ENCODE results near the gene GPC3. TPM values are rescaled to one million over a fixed set of nuclear protein-coding genes. Genes with fewer than 3 reads are reported as not detected.
"Not testable (repeated sequence)": the region's sequence is repeated elsewhere in the genome, so short reads cannot be mapped to it uniquely, and the experiment has no call there.

The GPC3 gene
- total RNA-seq, 1 donor from 2014 or later, result 6.7 TPM

DNA sequence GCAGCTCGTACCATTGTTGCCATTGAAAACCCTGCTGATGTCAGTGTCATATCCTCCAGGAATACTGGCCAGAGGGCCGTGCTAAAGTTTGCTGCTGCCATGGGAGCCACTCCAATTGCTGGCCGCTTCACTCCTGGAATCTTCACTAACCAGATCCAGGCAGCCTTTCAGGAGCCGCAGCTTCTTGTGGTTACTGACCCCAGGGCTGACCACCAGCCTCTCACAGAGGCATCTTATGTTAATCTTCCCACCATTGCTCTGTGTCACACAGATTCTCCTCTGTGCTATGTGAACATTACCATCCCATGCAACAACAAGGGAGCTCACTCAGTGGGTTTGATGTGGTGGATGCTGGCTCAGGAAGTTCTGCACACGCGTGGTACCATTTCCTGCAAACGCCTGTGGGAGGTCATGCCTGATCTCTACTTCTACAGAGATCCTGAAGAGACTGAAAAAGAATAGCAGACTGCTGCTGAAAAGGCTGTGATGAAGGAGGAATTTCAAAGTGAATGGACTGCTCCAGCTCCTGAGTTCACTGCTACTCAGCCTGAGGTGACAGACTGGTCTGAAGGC, 222.3 kb downstream of the GPC3 start:
- intact Hi-C loops (cut with DNase I); ATAC-seq (ENCODE audit: poor library complexity); DNase-seq: not testable (repeated sequence)

DNA sequence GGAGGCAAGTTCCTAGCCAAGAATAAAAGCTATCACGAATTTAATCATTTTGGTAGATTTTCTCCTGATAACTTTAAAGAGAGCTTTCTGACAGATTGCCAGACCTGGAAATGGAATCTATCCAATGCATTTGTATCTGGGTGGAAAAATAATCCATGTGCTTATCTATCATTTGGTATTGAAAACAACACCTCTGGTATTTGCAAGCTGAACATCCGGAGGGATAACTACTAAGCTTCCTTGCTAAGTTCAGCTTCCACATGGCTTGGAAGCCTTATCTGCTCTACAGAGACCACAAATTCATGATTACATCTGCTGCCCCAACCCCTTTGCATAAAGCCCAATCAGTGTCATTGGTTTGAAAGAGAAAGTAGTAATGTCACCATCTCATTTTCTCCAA, 230.7 kb downstream of the GPC3 start:
- intact Hi-C loops (cut with DNase I), result no loop called here
- ATAC-seq (ENCODE audit: poor library complexity) (no peak), DNase-seq (no peak)

DNA sequence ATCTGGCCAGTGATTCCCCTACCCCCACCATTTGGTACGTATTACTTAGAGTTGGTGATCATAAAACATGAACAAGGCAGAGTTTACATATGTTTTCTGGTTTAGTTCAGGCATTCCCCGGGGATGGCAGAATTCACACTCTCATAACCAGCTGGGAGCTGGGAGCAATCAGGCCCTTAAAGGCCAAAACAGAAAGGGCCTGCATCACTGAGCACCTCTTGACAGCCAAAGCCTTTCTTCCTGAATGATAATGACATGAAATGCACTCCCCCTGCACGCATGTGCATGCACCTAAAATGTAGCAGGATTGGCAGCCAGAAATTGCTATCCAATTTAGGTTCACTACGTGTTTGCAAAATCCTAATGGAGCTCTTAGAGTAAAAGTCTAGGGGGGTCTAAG, 235.4 kb downstream of the GPC3 start:
- intact Hi-C loops (cut with DNase I), result no loop called here
- DNase-seq (no peak), ATAC-seq (ENCODE audit: poor library complexity) (no peak)

DNA sequence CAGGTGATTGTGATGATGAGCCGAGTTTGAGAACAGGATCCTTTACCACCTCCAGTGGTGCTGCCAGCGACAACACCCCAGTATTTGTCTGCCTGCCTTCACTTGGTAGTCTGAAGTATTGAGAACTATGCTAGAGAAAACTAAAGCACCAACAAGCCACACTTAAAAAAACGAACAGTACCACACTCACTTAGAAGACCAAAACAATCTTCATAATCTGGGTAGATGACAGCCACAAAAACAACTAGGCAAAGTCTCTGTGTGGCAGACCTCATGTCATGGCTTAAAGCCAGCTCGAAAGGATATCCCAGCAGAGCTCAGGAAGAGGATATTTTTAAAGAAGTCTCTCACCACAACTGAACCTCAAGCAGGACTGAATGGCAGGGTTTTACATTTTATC, 236.0 kb downstream of the GPC3 start:
- no peak for DNase-seq
- ATAC-seq (ENCODE audit: poor library complexity), result no peak
- intact Hi-C loops (cut with DNase I), result no loop called here

DNA sequence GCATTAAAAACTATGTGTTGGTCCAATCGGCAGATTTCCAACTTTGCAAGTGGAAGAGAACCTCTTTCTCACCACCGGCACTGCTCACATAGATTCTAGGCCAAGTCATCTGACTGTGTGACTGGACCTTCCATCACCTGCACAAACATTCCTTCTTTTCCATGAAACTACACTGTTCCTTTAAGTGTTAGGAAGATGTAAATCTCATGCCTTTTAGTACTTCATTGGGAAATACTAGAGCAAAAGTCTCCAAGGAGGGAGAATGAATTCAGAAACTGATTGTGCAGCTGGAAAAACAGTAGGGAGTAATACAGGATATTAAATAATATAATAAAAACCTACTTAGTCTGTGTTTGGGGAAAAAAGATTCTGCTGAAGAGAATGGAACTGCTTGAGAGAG, 238.2 kb downstream of the GPC3 start:
- intact Hi-C loops (cut with DNase I), result no loop called here
- ATAC-seq (ENCODE audit: poor library complexity) (no peak), DNase-seq (no peak)

DNA sequence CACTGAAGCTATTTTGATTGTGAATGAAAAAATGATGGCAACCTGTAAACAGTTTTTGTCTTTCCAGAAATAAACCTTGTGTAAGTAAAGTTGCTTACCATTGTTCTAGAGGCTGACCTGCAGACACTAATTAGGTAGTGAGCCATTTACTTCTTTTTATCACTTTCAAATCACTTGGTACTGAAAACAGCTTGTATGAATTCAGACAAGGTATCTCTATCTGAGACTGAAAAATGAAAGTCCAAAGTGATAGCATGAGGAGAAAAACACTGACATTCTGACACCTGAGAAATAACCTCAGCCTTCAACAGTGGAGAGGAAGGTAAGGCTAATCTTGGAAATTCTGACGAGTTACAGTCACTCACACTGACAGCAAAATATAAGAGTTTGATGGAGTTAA, 238.8 kb downstream of the GPC3 start:
- intact Hi-C loops (cut with DNase I), result no loop called here
- DNase-seq (no peak), ATAC-seq (ENCODE audit: poor library complexity) (no peak)

DNA sequence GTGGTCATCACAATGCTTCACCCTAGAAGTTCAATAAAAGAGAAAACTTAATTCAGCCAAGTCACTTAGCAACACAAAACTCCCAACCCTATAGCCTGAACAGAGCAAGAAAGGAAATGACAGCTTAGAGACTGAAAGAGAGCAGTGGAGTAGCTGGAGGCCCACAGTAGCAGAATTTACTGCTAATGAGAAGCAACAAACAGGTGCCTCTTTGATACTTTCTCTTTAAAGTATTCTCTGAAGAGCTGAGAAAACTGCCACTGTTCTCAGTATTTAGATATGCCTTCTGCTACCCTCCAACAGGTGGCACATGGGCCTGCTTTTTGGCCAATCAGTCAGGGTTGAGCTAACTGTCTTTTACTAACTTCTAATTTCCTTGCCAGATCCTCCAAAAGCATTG, 240.0 kb downstream of the GPC3 start:
- ATAC-seq (ENCODE audit: poor library complexity) (no peak), DNase-seq (no peak)
- intact Hi-C loops (cut with DNase I), result no loop called here

DNA sequence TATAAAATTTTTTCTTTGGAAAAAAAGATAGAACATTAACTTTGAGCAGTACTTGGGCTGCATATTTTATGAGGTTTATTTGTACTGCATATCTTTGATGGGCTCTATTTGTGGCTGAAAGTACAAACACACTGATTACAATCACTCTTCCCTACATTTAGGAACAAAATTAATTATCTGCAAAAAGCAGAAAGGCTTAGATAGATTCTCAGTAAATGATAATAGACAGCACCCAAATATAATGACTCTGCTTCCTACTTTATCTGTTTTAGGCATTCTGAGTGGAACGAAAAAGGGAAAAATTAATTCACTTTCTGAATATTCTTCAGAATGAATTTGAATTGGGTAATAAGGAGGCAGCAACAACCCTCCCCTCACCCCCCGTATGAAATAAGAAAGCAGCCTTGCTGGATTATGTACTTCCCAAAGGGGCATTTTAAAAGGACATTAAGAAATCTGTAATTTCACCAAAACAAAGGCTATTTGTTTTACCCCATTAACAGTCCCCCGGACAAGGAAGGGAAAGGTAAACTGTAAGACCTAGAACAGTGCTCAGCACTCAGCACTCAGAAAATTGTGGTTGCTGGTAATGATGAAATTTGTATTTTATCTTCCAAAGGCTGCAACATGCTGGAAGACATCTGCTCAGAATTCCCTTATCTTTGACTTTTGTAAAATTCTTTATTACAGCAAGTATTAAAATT, 242.6 kb downstream of the GPC3 start:
- no peak for DNase-seq
- intact Hi-C loops (cut with DNase I), result no loop called here
- peak; percentile 43 for ATAC-seq (ENCODE audit: poor library complexity)

DNA sequence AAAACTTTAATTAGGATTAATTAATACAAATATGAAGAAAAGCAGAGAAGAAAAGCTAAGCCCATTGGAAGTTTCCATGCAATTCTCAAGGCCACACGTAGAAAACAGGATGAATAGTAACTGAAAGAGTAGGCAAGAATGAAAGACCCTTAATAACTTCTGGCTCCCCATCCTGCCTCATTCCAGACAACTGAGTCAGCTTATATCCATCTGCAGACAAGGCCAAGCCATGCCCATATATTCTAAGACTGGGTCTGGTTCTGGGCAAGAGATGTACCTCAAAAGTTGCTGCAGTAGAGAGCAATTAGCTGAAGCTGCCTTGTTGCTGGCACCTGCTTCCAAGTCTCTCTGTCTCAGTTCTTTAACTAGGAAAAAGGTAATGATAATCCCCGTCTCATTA, 244.1 kb downstream of the GPC3 start:
- DNase-seq, result no peak
- no peak for ATAC-seq (ENCODE audit: poor library complexity)
- intact Hi-C loops (cut with DNase I), result no loop called here

DNA sequence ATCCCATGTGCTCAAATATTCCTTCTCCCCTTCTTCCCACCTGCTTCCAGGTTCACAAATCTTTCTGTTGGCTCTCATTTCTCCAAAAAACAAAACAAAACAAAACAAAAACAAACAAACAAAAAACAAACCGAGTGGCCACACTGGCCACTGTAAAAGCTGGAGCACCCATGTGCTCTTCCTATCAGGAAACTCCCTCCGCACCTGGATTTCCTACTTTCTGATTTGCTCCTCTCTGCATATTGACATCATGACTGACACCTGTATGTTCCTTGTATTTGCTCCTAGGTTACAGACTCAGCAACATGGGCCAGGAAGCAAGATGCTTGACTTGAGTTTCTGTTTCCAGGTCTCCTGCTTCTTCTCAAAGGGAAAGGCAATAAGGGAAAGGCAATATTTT, 258.8 kb downstream of the GPC3 start:
- DNase-seq (no peak), ATAC-seq (ENCODE audit: poor library complexity) (no peak)

DNA sequence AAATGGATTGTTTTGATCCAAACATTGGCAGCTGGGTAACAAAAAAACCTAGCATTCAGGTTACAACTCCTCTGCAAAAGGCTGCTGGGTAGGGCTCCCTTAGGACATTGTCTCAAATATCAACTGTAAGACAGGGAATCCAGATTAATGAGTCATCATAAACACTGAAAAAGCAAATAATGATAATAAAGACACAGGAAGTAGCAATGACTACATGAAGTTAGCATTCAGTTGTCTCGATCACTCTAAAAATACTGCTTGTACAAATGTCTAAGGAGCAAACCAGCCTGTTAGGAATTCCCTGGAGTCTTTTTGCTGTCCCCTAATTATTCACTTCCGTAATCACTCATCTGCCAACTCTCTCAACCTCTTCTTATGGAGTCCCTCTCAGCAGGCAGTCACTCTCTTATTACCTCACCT, 259.2 kb downstream of the GPC3 start:
- ATAC-seq (ENCODE audit: poor library complexity) (no peak), DNase-seq (no peak)
- intact Hi-C loops (cut with DNase I), result no loop called here

More for the DNA sequence above, 258.8 kb downstream of the GPC3 start:
- intact Hi-C loops (cut with DNase I), result no loop called here

DNA sequence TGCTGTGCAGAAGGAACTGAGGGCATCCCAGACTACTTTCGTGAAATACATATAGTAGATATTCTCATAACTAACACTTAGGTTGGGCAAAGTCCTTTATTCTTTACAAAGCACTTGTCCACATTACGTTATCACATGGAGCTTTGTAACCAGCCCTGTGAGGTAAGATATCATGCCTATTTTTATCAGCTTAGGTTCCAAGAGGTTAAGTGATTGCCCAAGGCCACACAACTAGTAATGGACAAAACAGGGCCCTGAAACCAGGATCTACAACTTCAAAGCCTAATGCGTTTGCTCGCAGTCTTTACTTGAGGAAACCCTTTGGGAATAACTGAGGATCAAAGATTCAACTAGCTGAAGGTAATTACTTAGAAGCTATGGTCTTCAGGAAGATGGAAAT, 261.5 kb downstream of the GPC3 start:
- DNase-seq, result no peak

DNA sequence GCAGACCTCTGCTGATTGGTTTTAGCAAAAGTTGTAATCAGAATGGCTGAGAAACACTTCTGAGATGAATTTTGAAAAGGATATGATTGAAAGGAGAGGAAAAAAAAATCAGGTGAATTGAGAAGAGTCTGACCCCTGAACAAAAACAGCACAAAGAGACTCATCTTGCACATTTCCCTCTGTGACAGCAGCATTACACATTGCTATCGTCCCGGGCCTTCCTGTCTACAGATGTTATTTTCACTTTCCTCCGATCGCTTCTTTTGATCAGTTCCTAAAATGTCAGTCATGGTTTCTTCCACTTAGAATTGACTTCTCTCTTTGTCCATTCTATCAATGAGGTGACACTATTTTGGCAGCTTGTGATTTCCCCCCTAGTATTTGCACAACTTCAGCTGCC, 262.6 kb downstream of the GPC3 start:
- DNase-seq (no peak), ATAC-seq (ENCODE audit: poor library complexity) (no peak)
- intact Hi-C loops (cut with DNase I), result no loop called here

More for the DNA sequence above, 261.5 kb downstream of the GPC3 start:
- intact Hi-C loops (cut with DNase I), result no loop called here
- ATAC-seq (ENCODE audit: poor library complexity), result no peak

DNA sequence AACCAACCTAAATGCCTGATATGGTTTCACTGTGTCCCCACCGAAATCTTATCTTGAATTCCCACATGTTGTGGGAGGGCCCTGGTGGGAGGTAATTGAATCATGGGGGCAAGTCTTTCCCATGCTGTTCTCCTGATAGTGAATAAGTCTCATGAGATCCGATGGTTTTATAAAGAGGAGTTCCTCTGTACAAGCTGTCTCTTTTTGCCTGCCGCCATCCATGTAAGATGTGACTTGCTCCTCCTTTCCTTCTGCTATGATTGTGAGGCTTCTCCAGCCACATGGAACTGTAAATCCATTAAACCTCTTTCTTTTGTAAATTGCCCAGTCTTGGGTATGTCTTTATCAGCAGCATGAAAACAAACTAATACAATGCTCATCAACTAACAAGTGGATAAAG, 265.1 kb downstream of the GPC3 start:
- intact Hi-C loops (cut with DNase I); ATAC-seq (ENCODE audit: poor library complexity): not testable (repeated sequence)

DNA sequence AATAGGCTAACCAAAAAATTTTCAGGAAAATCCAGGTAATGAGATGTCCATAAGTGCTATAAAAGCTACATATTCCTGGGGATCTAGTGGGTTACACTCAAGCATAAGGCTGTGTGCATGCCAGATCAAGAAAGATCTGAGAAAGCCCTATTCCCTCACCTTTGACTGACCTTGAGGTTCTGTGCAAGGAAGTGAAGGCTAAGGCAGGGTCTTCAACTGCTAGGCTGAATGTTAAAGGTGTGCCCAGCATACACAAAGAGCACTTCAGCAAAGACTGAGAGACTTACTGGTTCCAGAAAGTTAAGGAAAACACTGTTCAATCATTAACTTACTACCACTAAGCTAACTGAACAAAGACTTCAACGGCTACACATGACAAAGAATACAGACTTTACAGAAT, 269.7 kb downstream of the GPC3 start:
- intact Hi-C loops (cut with DNase I), result no loop called here
- ATAC-seq (ENCODE audit: poor library complexity), result no peak
- DNase-seq, result no peak

More for the DNA sequence above, 265.1 kb downstream of the GPC3 start:
- DNase-seq, result not testable (repeated sequence)

DNA sequence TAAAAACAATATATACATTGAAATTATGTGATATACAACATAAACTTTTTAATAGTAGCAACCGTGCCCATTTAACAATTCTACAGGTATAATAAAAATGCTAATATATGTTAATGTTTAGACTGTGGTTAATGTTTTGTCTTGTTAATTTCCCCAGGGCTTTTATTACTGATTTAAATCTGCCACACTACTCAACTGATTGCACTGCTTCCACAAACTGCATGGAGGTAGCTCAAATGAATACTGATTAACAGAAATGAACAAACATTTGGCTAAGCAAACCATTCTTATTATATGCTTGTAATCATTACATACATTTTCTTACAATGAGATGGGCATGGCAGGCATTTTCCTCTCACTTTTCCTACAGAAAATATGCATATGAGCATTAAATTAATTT, 275.9 kb downstream of the GPC3 start:
- DNase-seq, result no peak
- no peak for ATAC-seq (ENCODE audit: poor library complexity)
- intact Hi-C loops (cut with DNase I), result no loop called here

DNA sequence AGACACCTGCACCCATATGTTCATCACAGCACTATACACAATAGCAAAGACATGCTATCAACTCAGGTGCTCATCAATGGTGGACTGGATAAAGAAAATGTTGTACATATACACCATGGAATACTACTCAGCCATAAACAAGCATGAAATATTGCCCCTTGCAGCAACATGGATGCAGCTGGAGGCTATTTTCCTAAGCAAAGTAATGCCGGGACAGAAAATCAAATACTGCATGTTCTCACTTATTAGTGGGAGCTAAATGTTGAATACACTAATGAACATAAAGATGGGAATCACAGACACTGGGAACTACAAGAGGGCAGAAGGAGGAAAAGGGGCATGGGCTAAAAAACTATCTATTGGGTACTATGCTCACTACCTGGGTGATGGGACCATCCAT, 278.5 kb downstream of the GPC3 start:
- no peak for DNase-seq
- intact Hi-C loops (cut with DNase I), result no loop called here
- ATAC-seq (ENCODE audit: poor library complexity), result no peak

DNA sequence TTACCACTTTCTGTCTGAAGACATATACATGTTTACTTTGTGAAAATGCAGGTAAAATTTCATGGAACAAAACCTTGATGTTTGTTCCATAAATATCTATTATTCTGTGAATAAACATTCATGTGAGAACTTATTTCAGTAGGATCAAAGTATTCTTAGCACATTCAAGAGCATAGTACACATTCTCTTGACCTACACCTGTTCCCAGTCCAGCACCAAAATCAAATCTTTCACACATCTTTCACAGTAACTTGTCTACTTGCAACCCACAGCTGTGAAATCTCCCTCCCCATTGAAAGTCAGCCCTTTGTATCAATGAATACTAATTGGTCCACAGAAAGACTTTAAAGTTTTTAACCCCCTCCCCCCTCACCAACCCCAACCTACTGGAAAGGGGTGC, 283.2 kb downstream of the GPC3 start:
- no peak for ATAC-seq (ENCODE audit: poor library complexity)
- DNase-seq, result no peak
- intact Hi-C loops (cut with DNase I), result no loop called here

DNA sequence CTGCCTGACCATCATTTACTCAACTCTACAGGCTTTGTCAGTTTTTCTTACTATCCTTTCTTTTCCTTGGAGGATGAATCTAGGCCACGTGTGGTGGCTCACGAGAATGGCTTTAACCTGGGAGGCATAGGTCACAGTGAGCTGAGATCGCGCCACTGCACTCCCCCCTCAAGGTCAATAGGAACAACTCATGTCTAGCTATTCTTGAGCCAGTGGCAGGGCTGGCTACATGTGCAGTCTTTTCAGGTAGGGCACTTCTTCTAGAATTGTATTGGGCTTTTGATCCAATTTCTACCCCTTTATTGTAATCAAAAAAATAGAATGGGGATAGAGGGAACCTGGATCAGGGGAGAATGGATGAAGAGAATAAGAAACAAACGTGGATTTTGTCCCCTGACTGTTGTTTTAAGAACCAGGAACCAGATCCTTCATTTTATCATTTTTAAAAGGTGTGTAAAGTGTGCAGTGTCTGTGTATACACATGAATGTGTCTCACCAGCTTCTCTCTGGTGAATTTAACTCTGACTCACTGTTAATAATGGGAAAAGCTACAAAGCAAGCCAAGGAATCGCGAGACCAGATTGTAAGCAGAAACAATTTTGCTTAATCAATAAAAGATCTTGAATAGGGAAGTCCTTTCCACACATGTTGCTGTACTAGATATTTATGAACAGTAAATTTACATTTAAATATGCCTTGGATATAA, 286.2 kb downstream of the GPC3 start:
- ATAC-seq (ENCODE audit: poor library complexity), result no peak
- no peak for DNase-seq
- intact Hi-C loops (cut with DNase I), result no loop called here

DNA sequence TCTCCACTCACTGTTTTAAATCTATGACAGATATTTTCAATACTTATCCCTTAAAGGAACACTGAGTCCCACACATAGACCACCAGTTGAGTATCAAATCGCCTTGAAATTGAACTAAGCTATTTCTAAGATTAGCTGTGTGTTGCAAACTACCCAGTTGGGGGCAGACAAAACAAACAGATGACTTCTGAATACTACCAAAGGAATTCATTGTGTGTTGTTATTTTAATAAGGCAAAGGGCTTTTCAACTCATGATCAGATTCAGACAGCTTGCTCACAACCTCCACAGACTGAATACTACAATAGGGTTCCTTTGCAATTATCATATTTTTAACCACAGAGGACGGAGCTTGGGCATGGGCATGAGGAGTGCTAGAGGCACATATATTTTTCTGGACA, 287.1 kb downstream of the GPC3 start:
- intact Hi-C loops (cut with DNase I), result no loop called here
- ATAC-seq (ENCODE audit: poor library complexity), result no peak
- no peak for DNase-seq
